Measurements from ENCODE around the gene FAM13B. TPM values are rescaled to one million over a fixed set of nuclear protein-coding genes. Genes with fewer than 3 reads are reported as not detected.
"Not testable (repeated sequence)": the region's sequence is repeated elsewhere in the genome, so short reads cannot be mapped to it uniquely, and the experiment has no call there.

FAM13B gene
- total and polyA plus RNA-seq, 10 of the 15 experiments (the other 5 are each of a cell fraction or from before 2014, with no cell fraction given): 3.6 to 30.0 (median 20.3) TPM

DNA sequence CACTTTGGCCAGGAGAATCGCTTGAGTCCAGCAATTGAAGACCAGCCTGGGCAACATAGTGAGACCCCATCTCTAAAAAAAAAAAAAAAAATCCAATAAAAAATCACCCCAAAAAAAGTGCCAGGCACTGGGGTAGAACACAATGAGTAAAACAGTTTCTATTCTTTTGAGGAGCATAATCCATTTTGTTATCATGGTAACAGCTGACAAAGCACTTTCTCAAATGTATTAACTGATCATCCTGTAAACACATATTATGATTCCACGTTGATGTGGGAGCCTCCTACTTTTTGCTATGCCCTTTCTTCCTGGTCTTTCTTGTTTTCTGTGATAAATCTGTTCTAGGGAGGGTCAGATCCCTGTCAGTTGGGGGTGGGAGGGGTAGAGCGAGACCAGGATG, 20.7 kb upstream of the FAM13B start (continued):
- TF ChIP-seq BMI1 (IDR thresholded peaks at IDR 0.05; ENCODE audit: borderline replicate concordance): no peak

DNA sequence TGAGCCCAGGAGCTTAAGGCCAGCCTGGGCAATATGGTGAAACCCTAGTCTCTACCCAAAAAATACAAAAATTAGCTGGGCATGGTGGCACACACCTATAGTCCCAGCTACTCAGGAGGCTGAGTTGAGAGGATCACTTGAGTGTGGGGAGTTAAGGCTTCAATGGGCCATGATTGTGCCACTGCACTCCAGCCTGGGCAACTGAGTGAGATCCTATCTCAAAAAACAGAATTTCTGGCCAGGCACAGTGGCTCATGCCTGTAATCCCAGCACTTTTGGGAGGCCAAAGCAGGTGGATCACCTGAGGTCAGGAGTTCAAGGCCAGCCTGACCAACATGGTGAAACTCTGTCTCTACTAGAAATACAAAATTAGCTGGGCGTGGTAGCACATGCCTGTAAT, 19.8 kb upstream of the FAM13B start:
- intact Hi-C loops (cut with micrococcal nuclease; ENCODE audit: unreplicated experiment): not testable (repeated sequence)

DNA sequence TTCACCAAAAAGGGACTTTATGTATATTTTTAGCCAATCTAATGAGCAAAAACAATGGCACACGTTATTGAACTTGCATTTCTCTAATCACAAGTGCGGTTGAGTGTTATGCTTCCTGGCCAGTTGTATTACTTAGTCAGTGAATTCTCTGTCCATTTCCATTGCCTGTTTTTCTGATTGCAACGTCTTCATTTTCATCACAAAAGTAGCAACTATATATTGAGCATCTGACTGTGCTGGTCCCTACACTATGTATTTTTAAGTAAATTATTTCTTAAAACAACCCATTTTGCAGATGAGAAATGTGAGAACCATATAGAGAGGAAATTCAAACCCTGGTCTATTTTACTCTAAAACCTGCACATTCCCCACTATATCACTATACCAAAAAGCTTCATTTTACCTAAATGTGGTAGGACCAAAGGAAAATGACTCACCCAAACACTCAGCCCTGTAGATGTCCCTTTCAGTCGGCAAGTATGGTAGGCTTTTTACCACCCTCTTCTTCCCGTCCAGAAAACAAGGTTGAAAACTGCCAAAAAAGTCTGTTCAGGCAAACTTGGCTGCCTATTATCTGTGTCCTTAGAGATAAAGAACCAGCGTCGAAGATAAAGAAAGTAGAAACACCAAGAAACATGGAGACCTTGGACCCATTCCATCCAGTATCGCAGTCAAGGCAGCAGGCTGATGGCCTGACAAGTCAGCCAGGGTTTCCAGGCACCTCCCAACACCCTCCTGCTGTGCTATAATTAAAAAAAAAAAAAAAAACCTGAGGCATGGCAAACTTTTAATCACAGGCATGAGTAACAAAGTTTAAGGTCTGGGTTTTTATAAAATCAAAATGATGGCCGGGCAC, 18.8 kb upstream of the FAM13B start:
- Histone ChIP-seq H2AFZ (ENCODE audit: control insufficient read depth, low read depth, low read length) (no peak overlapping the region), H3K79me2 (ENCODE audit: control insufficient read depth, insufficient read depth, low read length) (no peaks in the 10 kb centered on the region), H4K20me1 (ENCODE audit: control insufficient read depth, insufficient read depth) (no peaks in the 10 kb centered on the region), H3K4me3 (no peak overlapping the region), H3K4me2 (ENCODE audit: control insufficient read depth, insufficient read depth) (no peak overlapping the region), H3K27ac (ENCODE audit: control insufficient read depth, insufficient read depth) (no peak overlapping the region), H3K4me1 (ENCODE audit: control insufficient read depth, insufficient read depth, low read length) (no peaks in the 10 kb centered on the region), H3K36me3 (ENCODE audit: control insufficient read depth in 2 of 2, insufficient read depth in 2 of 2, low read length in 1 of 2) (no peaks in the 10 kb centered on the region), H3K9ac (ENCODE audit: control insufficient read depth, insufficient read depth, low read length) (no peak overlapping the region), H3K27me3 (replicated peaks in 1 of 2; ENCODE audit: control insufficient read depth in 2 of 2, insufficient read depth in 2 of 2, low read length in 1 of 2) (no peaks in the 10 kb centered on the region), H3K9me3 (replicated peaks; ENCODE audit: control insufficient read depth, insufficient read depth, low read length) (no peaks in the 10 kb centered on the region)
- BruUV-seq (replicated peaks): no TSS peak
- ATAC-seq (no peak), FAIRE-seq (no peak), DNase-seq (ENCODE audit: low read depth, low spot score) (no peak)
- in situ Hi-C loops (cut with MboI) (no loop called here), intact Hi-C loops (cut with micrococcal nuclease; ENCODE audit: unreplicated experiment) (no loop called here)
- SMC1A ChIA-PET (ENCODE audit: uncharacterized antibody, unreplicated experiment): interaction anchor here (1.0 kb wide), 2 partner anchors 14 to 18 kb away, joined by 3 read pairs; no protein-coding TSS in a partner anchor
- CTCF ChIA-PET: interaction anchor here (2.0 kb wide), 1 partner anchor 16 kb away, joined by 7 read pairs; no protein-coding TSS in a partner anchor
- POLR2A ChIA-PET: no interaction called here
- WGBS (ENCODE audit: insufficient coverage, insufficient replicate concordance, low lambda C conversion rate, missing lambda C conversion rate): 63% methylated on average over 9 of the region's 9 CpGs
- RAD21 ChIA-PET (ENCODE audit: unreplicated experiment): no interaction called here
- TF ChIP-seq, protein P1, sequence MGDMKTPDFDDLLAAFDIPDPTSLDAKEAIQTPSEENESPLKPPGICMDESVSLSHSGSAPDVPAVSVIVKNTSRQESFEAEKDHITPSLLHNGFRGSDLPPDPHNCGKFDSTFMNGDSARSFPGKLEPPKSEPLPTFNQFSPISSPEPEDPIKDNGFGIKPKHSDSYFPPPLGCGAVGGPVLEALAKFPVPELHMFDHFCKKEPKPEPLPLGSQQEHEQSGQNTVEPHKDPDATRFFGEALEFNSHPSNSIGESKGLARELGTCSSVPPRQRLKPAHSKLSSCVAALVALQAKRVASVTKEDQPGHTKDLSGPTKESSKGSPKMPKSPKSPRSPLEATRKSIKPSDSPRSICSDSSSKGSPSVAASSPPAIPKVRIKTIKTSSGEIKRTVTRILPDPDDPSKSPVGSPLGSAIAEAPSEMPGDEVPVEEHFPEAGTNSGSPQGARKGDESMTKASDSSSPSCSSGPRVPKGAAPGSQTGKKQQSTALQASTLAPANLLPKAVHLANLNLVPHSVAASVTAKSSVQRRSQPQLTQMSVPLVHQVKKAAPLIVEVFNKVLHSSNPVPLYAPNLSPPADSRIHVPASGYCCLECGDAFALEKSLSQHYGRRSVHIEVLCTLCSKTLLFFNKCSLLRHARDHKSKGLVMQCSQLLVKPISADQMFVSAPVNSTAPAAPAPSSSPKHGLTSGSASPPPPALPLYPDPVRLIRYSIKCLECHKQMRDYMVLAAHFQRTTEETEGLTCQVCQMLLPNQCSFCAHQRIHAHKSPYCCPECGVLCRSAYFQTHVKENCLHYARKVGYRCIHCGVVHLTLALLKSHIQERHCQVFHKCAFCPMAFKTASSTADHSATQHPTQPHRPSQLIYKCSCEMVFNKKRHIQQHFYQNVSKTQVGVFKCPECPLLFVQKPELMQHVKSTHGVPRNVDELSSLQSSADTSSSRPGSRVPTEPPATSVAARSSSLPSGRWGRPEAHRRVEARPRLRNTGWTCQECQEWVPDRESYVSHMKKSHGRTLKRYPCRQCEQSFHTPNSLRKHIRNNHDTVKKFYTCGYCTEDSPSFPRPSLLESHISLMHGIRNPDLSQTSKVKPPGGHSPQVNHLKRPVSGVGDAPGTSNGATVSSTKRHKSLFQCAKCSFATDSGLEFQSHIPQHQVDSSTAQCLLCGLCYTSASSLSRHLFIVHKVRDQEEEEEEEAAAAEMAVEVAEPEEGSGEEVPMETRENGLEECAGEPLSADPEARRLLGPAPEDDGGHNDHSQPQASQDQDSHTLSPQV (IDR thresholded peaks at IDR 0.05): no peak
- TF ChIP-seq GATAD2B (conservative IDR thresholded peaks at IDR 0.05; ENCODE audit: low read depth) (no peak), ZZZ3 (IDR thresholded peaks at IDR 0.05; ENCODE audit: control insufficient read depth, insufficient read length, low read depth) (no peak), EGR1 (IDR thresholded peaks at IDR 0.05; ENCODE audit: borderline replicate concordance in 1 of 2, low read depth in 2 of 2, low read length in 2 of 2) (no peak), CEBPB (IDR thresholded peaks at IDR 0.05; ENCODE audit: borderline replicate concordance in 1 of 2, low read depth in 2 of 2, low read length in 2 of 2) (no peak)
- TF ChIP-seq, protein P2, sequence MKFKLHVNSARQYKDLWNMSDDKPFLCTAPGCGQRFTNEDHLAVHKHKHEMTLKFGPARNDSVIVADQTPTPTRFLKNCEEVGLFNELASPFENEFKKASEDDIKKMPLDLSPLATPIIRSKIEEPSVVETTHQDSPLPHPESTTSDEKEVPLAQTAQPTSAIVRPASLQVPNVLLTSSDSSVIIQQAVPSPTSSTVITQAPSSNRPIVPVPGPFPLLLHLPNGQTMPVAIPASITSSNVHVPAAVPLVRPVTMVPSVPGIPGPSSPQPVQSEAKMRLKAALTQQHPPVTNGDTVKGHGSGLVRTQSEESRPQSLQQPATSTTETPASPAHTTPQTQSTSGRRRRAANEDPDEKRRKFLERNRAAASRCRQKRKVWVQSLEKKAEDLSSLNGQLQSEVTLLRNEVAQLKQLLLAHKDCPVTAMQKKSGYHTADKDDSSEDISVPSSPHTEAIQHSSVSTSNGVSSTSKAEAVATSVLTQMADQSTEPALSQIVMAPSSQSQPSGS (IDR thresholded peaks at IDR 0.05; ENCODE audit: low read length): no peak

More for the DNA sequence above, 19.8 kb upstream of the FAM13B start:
- ATAC-seq; H4K20me1 ChIP-seq (ENCODE audit: control insufficient read depth, insufficient read depth); FAIRE-seq; H3K79me2 ChIP-seq (ENCODE audit: control insufficient read depth, insufficient read depth, low read length); POLR2A ChIA-PET; H3K9me3 ChIP-seq (replicated peaks; ENCODE audit: control insufficient read depth, insufficient read depth, low read length); H3K27ac ChIP-seq (ENCODE audit: control insufficient read depth, insufficient read depth); BruUV-seq (replicated peaks); H3K36me3 ChIP-seq (ENCODE audit: control insufficient read depth in 2 of 2, insufficient read depth in 2 of 2, low read length in 1 of 2); H3K4me2 ChIP-seq (ENCODE audit: control insufficient read depth, insufficient read depth); in situ Hi-C loops (cut with MboI); H3K27me3 ChIP-seq (replicated peaks in 1 of 2; ENCODE audit: control insufficient read depth in 2 of 2, insufficient read depth in 2 of 2, low read length in 1 of 2); H3K4me1 ChIP-seq (ENCODE audit: control insufficient read depth, insufficient read depth, low read length); H2AFZ ChIP-seq (ENCODE audit: control insufficient read depth, low read depth, low read length); H3K4me3 ChIP-seq; RAD21 ChIA-PET (ENCODE audit: unreplicated experiment); DNase-seq (ENCODE audit: low read depth, low spot score); H3K9ac ChIP-seq (ENCODE audit: control insufficient read depth, insufficient read depth, low read length): not testable (repeated sequence)
- ChIA-PET SMC1A (ENCODE audit: uncharacterized antibody, unreplicated experiment) (interaction anchor here (0.8 to 1.0 kb wide), 2 partner anchors 16 to 277 kb away, joined by 3 read pairs; no protein-coding TSS in a partner anchor), CTCF (interaction anchor here (0.6 to 2.0 kb wide), 3 partner anchors 17 to 274 kb away, joined by 3 to 7 read pairs (median 3); no protein-coding TSS in a partner anchor)
- WGBS (ENCODE audit: insufficient coverage, insufficient replicate concordance, low lambda C conversion rate, missing lambda C conversion rate): 67% methylated on average over 1 of the region's 1 CpG

Measured in GM12878 (cell line).